Measurements from ENCODE around the gene TMEM175.

GRCh38 chr4:986879-987623 lies 54.8 kb downstream of the TMEM175 start, which contains the start of gene IDUA:
- TF ChIP-seq CTCF (optimal IDR thresholded peaks at IDR 0.05 in 1 of 3, IDR thresholded peaks at IDR 0.05 in 1 of 3, conservative IDR thresholded peaks at IDR 0.05 in 1 of 3; ENCODE audit: extremely low read depth in 1 of 3, insufficient read depth in 2 of 3, low read length in 3 of 3), result peak in 2 of 3 experiments; percentile 16 to 57
- no peak for TF ChIP-seq EZH2 (IDR thresholded peaks at IDR 0.05; ENCODE audit: low read length)
